PC-3 (cell line): ENCODE results near the gene RPS16. TPM values are rescaled to one million over a fixed set of nuclear protein-coding genes. Genes with fewer than 3 reads are reported as not detected.

ENCODE experiments used
- ATAC-seq: fragments of 200-7000 bp; cut with Tn5 transposase; 2 replicates; pipeline ENCODE4 v1.9.1; 2020; ENCODE audit warnings: mild to moderate bottlenecking, moderate library complexity
- BruUV-seq: library from RNA; stranded (reverse); fragments of 400-500 nt; replicated peaks from 2 replicates; lab custom pipeline; 2021; lab: Mats Ljungman, UMichigan
- CTCF ChIA-PET: fragments of 300-600 bp; sonication (Branson Sonifier 250); formaldehyde crosslinking; loops from one replicate; lab custom pipeline; 2022; ENCODE audit warnings: antibody characterized with exemption; lab: Charles Lee
- POLR2A ChIA-PET: fragments of 300-600 bp; sonication (Branson Sonifier 250); formaldehyde crosslinking; loops from one replicate; lab custom pipeline; 2022; ENCODE audit warnings: antibody characterized with exemption; ENCODE audit not compliant: unreplicated experiment; lab: Charles Lee
- DNase-seq: peaks from one replicate; pipeline ENCODE4 v3.0.0-alpha.2; 2015
- H2AFZ ChIP-seq: fragments of 300-600 bp; sonication (generic); 2 replicates; pipeline ENCODE4 v1.6.0; 2016; ENCODE audit warnings: antibody characterized with exemption, low read length
- H3F3A ChIP-seq: fragments of 300-600 bp; sonication (generic); one replicate; pipeline ENCODE4 v1.6.0; 2017; ENCODE audit warnings: antibody characterized with exemption, low read length, control low read depth, mild to moderate bottlenecking; ENCODE audit not compliant: unreplicated experiment
- H3K27ac ChIP-seq: fragments of 300-600 bp; sonication (generic); 2 replicates; pipeline ENCODE4 v1.5.1; 2016; ENCODE audit warnings: mild to moderate bottlenecking, low read length
- H3K27me3 ChIP-seq: fragments of 300-600 bp; sonication (generic); 2 replicates; pipeline ENCODE4 v1.6.1; 2016; ENCODE audit warnings: low read length, mixed read lengths
- H3K36me3 ChIP-seq: fragments of 300-600 bp; sonication (generic); 2 replicates; pipeline ENCODE4 v1.6.1; 2016; ENCODE audit warnings: low read depth, mixed run types, low read length, mixed read lengths
- H3K4me1 ChIP-seq: fragments of 300-600 bp; sonication (generic); 2 replicates; pipeline ENCODE4 v1.5.1; 2016; ENCODE audit warnings: low read length; ENCODE audit not compliant: insufficient read depth
- H3K4me2 ChIP-seq: fragments of 300-600 bp; sonication (generic); 2 replicates; pipeline ENCODE4 v1.6.0; 2016; ENCODE audit warnings: low read length
- H3K4me3 ChIP-seq: fragments of 300-600 bp; sonication (generic); 2 replicates; pipeline ENCODE4 v1.5.1; 2016; ENCODE audit warnings: mild to moderate bottlenecking, low read length, mixed read lengths
- H3K79me2 ChIP-seq: fragments of 300-600 bp; sonication (generic); 2 replicates; pipeline ENCODE4 v1.6.1; 2017; ENCODE audit warnings: low read length, mixed read lengths
- H3K9ac ChIP-seq: fragments of 300-600 bp; sonication (generic); 2 replicates; pipeline ENCODE4 v1.6.0; 2016; ENCODE audit warnings: mild to moderate bottlenecking, low read length
- H3K9me2 ChIP-seq: fragments of 300-600 bp; sonication (generic); replicated peaks from 2 replicates; pipeline ENCODE4 v1.6.1; 2016; ENCODE audit warnings: mixed run types, low read length, mixed read lengths
- H3K9me3 ChIP-seq: fragments of 300-600 bp; sonication (generic); 2 replicates; pipeline ENCODE4 v1.6.1; 2016; ENCODE audit warnings: low read length, mixed read lengths
- H4K20me1 ChIP-seq: fragments of 300-600 bp; sonication (generic); 2 replicates; pipeline ENCODE4 v1.6.1; 2016; ENCODE audit warnings: low read length, mixed read lengths
- CTCF ChIP-seq: fragments of 300-600 bp; sonication (generic); conservative IDR thresholded peaks from 2 replicates; pipeline ENCODE4 v1.5.1; 2017; ENCODE audit warnings: antibody characterized with exemption, low read depth, mild to moderate bottlenecking, low read length
- EZH2 ChIP-seq: fragments of 300-600 bp; sonication (generic); IDR thresholded peaks from one replicate; pipeline ENCODE4 v1.6.1; 2017; ENCODE audit warnings: antibody characterized with exemption, mild to moderate bottlenecking, low read length; ENCODE audit not compliant: unreplicated experiment
- EZH2phosphoT487 ChIP-seq: fragments of 300-600 bp; sonication (generic); IDR thresholded peaks from 2 replicates; pipeline ENCODE4 v1.6.1; 2018; ENCODE audit warnings: mild to moderate bottlenecking, antibody characterized with exemption, low read length, borderline replicate concordance
- intact Hi-C: fragments of 100-400 bp; cut with micrococcal nuclease; formaldehyde crosslinking; loops from 2 replicates; pipeline ENCODE4 v1.9.0; 2023
- total RNA-seq: library from RNA; depleted of rRNA; stranded (reverse); fragments of >200 nt; gene quantifications from 2 replicates; pipeline ENCODE4 v1.2.3, GENCODE V29; 2014

Gene RPS16
- total RNA-seq, 1 experiment from 2014 or later = 418 TPM

DNA sequence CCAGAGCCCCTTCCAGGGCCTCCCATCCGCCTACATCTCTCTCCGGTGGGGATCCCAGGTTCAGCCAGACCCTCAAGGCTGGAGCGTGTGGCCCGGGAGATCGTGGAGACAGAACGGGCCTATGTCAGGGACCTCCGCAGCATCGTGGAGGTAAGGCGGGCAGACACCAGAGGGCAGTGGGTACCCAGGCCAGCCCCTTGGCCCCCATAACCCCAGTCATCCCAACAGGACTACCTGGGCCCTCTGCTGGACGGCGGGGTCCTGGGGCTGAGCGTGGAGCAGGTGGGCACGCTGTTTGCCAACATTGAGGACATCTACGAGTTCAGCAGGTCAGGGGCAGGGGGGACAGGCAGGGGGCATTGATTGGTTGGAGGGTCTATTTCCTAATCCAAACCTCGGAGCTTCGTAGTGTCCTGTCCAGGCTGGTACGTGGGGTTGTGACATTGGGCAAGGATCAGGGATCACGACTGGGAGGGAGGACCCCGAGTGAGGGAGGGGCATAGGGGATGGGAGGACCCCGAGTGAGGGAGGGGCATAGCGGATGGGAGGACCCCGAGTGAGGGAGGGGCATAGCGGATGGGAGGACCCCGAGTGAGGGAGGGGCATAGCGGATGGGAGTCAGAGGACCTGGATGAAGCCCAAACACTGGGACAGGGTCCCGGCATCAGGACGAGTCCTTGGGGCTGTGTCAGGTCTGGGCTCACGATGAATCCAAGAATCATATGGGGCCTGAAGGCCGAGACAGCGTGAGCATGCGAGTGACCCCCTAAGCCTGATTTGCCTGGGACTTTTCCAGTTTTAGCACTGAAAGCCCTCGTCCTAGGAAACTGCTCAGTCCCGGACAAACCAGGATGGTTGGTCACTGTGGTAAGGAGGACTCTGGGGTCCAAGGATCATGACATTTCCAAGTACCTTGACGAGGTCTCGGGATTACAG, 20.4 kb downstream of the RPS16 start:
- ChIA-PET CTCF (no interaction called here), POLR2A (no interaction called here)
- H3K27me3 ChIP-seq = no peaks in the 10 kb centered on the region
- H3K9ac ChIP-seq = no peak overlapping the region
- no peak for TF ChIP-seq EZH2phosphoT487
- no peak for TF ChIP-seq CTCF
- TF ChIP-seq EZH2 = no peak
- H3F3A ChIP-seq = no peaks in the 10 kb centered on the region
- no peaks in the 10 kb centered on the region; the same call in 1 of the 2 replicates for H3K36me3 ChIP-seq
- no TSS peak for BruUV-seq
- H3K4me2 ChIP-seq = no peak overlapping the region
- peaks cover 17% of the 10 kb centered on the region for H3K4me1 ChIP-seq
- DNase-seq = no peak
- no peaks in the 10 kb centered on the region for H3K9me2 ChIP-seq
- no peak overlapping the region for H3K27ac ChIP-seq
- H3K9me3 ChIP-seq = no peaks in the 10 kb centered on the region
- H3K4me3 ChIP-seq = no peak overlapping the region
- H2AFZ ChIP-seq = no peak overlapping the region
- H4K20me1 ChIP-seq = no peaks in the 10 kb centered on the region
- H3K79me2 ChIP-seq = no peaks in the 10 kb centered on the region
- ATAC-seq = no peak
- intact Hi-C loops = no loop called here

DNA sequence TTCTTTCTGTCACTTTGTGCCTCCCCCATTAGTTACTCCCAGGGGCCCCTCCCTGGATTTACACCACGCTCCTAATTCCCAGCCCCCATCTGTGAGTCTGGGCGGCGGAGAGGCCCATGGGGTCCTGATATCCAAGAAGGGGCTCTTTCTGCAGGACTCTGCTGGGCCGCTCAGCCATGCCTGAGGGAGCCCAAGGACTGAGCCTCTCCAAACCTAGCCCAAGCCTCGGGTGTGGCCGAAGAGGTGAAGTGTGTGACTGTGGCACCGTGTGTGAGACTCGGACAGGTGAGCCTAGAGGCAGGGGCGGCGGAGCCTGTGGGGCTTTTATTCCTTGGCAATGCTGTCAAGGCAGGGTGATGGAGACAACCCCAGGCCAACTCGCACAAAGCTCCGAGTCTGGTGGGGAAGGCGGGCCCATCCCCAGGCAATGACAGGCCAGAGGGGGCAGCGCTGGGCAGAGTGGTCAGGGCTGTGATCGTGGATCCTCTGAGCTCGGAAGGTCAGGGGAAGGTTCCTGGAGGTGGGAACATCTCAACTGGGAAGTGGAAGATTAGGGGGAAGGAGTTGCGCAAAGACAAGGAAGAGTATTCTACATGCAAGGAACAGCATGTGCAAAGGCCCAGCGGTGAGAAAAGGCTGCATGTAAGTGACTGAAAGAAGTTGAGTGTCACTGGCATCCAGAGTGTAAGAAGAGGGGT, 21.7 kb downstream of the RPS16 start:
- peaks cover 23% of the 10 kb centered on the region for H3K4me1 ChIP-seq
- H3K79me2 ChIP-seq = no peaks in the 10 kb centered on the region
- peak overlapping the region; percentile 65; the same call in 1 of the 2 replicates for H2AFZ ChIP-seq
- H3K4me2 ChIP-seq = peak overlapping the region; percentile 98
- peak; percentile 42; the same call in 1 of the 2 replicates for TF ChIP-seq CTCF
- TF ChIP-seq EZH2phosphoT487 = no peak
- TF ChIP-seq EZH2 = no peak
- H3K36me3 ChIP-seq = no peaks in the 10 kb centered on the region; the same call in 1 of the 2 replicates
- no peaks in the 10 kb centered on the region for H4K20me1 ChIP-seq
- ATAC-seq (no peak), DNase-seq (no peak)
- ChIA-PET CTCF (no interaction called here), POLR2A (interaction anchor here (0.5 kb wide), 1 partner anchor 17 kb away, joined by 3 read pairs; no protein-coding TSS in a partner anchor)
- no peaks in the 10 kb centered on the region for H3F3A ChIP-seq
- no peaks in the 10 kb centered on the region for H3K9me3 ChIP-seq
- H3K9me2 ChIP-seq = no peaks in the 10 kb centered on the region
- intact Hi-C loops = loop anchor here (2.0 kb wide), 1 partner anchor 17 kb away; no protein-coding TSS in a partner anchor
- no peaks in the 10 kb centered on the region for H3K27me3 ChIP-seq
- peak overlapping the region; percentile 90 for H3K9ac ChIP-seq
- no TSS peak for BruUV-seq
- H3K4me3 ChIP-seq = peak overlapping the region; percentile 93
- 0 out of 2 replicates have a peak overlapping the region, but pooled peaks have one; percentile 53 for H3K27ac ChIP-seq
